Nephron progenitor cell (in vitro differentiated cells): ENCODE data around the gene ABI3BP.

ENCODE experiments used
- DNase-seq: peaks from one replicate; pipeline ENCODE4 v3.0.0; 2021
- H3K27ac Mint-ChIP-seq: 2 replicates; pipeline ENCODE4 v1.8.0; 2021; ENCODE audit warnings: mild to moderate bottlenecking, moderate library complexity, mixed read lengths
- H3K27me3 Mint-ChIP-seq: 2 replicates; pipeline ENCODE4 v1.8.0; 2021; ENCODE audit warnings: mild to moderate bottlenecking, low read depth, mixed read lengths; ENCODE audit not compliant: poor library complexity
- H3K36me3 Mint-ChIP-seq: 2 replicates; pipeline ENCODE4 v1.8.0; 2021; ENCODE audit warnings: low read depth, mixed read lengths
- H3K4me1 Mint-ChIP-seq: 2 replicates; pipeline ENCODE4 v1.8.0; 2021; ENCODE audit warnings: mixed read lengths
- H3K4me3 Mint-ChIP-seq: 2 replicates; pipeline ENCODE4 v1.8.0; 2021; ENCODE audit warnings: mild to moderate bottlenecking, moderate library complexity, mixed read lengths
- H3K9me3 Mint-ChIP-seq: 2 replicates; pipeline ENCODE4 v1.8.0; 2021; ENCODE audit warnings: mild to moderate bottlenecking, moderate library complexity, mixed read lengths
- TF ChIP-seq, protein P1 (sequence below): fragments of 200-600 bp; sonication (generic); IDR thresholded peaks from 2 replicates; pipeline ENCODE4 v1.5.0; 2021; ENCODE audit warnings: antibody characterized with exemption

ABI3BP gene

DNA sequence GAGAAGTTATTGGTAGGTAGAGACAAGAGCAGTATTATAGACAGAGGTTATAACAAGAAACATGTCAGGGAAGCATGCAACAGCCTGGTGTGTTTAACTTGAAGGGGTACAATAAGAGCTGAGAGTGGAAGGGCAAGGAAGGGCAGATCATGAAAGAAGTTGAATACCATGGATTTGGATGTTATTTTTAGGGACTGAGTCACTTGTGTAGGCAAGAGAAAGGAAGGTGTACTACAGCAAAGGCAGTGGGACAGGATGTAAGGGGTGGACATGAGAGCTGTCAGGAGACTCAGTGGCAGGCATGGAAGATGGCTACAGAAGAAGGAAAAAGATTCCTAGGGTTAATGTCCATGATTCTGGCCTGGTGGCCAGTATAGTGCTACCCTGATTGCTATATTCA lies 217.6 kb downstream of the ABI3BP start:
- no peaks in the 10 kb centered on the region for H3K36me3 Mint-ChIP-seq
- no peak overlapping the region for H3K4me3 Mint-ChIP-seq
- DNase-seq, result no peak
- no peaks in the 10 kb centered on the region for H3K9me3 Mint-ChIP-seq
- no peaks in the 10 kb centered on the region for H3K4me1 Mint-ChIP-seq
- no peak overlapping the region for H3K27ac Mint-ChIP-seq
- H3K27me3 Mint-ChIP-seq, result peaks cover 6% of the 10 kb centered on the region
- TF ChIP-seq, protein P1, sequence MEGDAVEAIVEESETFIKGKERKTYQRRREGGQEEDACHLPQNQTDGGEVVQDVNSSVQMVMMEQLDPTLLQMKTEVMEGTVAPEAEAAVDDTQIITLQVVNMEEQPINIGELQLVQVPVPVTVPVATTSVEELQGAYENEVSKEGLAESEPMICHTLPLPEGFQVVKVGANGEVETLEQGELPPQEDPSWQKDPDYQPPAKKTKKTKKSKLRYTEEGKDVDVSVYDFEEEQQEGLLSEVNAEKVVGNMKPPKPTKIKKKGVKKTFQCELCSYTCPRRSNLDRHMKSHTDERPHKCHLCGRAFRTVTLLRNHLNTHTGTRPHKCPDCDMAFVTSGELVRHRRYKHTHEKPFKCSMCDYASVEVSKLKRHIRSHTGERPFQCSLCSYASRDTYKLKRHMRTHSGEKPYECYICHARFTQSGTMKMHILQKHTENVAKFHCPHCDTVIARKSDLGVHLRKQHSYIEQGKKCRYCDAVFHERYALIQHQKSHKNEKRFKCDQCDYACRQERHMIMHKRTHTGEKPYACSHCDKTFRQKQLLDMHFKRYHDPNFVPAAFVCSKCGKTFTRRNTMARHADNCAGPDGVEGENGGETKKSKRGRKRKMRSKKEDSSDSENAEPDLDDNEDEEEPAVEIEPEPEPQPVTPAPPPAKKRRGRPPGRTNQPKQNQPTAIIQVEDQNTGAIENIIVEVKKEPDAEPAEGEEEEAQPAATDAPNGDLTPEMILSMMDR, result no peak

DNA sequence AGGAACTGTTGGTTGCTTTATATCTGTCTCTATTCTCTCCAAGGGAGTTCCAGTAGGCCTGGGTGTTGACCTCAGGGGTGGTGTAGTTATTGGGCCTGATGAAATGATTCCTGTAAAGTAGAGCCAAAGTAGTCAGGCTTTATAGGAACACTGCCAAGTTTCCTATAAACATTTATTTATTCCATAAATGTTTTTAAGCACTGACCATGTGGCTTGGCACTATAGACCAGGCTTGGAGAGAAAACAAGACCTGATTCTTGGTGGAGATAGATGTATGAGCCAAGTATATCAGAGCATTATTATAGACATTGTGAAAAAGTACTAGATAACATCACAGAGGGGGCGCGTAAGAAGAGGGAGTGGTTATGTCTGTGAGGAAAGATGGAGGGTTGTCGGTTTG lies 218.0 kb downstream of the ABI3BP start:
- TF ChIP-seq, protein P1, result no peak
- no peak for DNase-seq
- Mint-ChIP-seq H3K4me3 (no peak overlapping the region), H3K9me3 (no peaks in the 10 kb centered on the region), H3K4me1 (no peaks in the 10 kb centered on the region), H3K36me3 (no peaks in the 10 kb centered on the region), H3K27me3 (peaks cover 6% of the 10 kb centered on the region), H3K27ac (no peak overlapping the region)

DNA sequence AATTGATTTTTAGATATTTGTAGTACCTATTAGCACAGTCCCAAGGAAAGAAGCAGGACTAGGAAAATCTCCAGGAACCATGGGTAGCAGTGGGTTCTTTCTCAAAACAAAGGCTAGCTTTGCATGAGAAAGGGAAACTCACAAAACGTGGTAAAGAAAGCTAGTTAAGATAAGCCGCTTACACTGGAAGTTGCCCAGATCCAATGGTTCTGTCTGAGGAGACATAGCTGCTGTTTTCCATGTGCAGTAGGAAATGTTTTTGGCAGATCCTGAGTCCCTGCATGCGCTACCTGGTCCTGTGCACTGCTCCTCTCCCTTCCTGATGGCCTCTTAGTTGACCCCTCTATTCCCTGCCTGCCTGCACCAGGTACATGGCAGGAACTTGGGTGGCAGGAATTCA lies 223.5 kb downstream of the ABI3BP start:
- TF ChIP-seq, protein P1, result no peak
- Mint-ChIP-seq H3K27ac (no peak overlapping the region), H3K27me3 (no peaks in the 10 kb centered on the region), H3K4me3 (no peak overlapping the region), H3K4me1 (no peaks in the 10 kb centered on the region), H3K9me3 (no peaks in the 10 kb centered on the region), H3K36me3 (no peaks in the 10 kb centered on the region)
- no peak for DNase-seq

DNA sequence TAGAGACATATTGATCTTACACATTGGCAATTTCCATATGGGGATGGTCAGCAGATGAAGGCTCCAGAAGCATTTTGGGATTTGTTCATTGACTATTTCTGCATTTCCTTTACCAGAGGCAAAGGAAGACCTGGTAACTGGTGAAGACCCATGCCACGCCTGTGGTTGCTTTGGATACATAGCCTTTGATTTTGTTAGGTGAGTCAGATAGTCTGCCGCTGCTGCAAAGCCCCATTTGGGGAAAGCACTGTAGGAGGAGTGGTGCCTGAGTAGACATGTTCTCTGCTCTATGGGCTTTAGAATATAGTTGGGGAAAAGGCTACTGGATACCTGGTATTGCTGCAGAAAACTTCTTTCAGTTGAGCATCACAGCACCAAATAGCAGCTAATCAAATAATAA lies 227.2 kb downstream of the ABI3BP start:
- H3K9me3 Mint-ChIP-seq, result no peaks in the 10 kb centered on the region
- no peak overlapping the region for H3K27ac Mint-ChIP-seq
- no peak overlapping the region for H3K4me3 Mint-ChIP-seq
- no peaks in the 10 kb centered on the region for H3K36me3 Mint-ChIP-seq
- DNase-seq, result no peak
- H3K27me3 Mint-ChIP-seq, result peaks cover 2% of the 10 kb centered on the region
- no peaks in the 10 kb centered on the region for H3K4me1 Mint-ChIP-seq
- TF ChIP-seq, protein P1, result no peak

DNA sequence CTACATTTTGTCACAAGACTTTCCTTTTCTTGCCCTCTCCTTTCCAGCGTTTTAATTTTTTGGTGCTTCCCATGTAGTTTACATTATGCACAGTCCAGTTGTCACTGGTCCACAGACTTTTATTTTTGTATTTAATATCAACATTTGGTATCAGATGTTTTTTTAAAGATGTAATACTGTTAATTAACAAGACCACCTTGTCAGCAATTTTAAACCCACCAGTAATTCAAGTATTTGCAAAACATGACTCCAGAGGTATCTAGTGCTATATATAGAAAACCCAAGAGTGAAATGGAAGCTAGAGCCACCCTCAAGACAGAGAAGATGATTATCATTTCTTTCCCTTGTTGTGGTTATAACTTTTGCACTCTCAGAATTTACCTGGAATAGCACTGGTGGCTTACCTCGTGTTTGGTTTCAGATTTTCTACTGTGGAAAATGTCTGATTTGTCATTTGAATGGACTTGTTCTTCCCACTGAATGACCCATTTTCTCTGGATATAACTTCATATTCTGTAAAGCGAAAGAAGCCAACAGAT lies 227.7 kb downstream of the ABI3BP start:
- no peaks in the 10 kb centered on the region for H3K36me3 Mint-ChIP-seq
- TF ChIP-seq, protein P1, result no peak
- H3K4me3 Mint-ChIP-seq, result no peak overlapping the region
- no peaks in the 10 kb centered on the region for H3K4me1 Mint-ChIP-seq
- H3K27ac Mint-ChIP-seq, result no peak overlapping the region
- H3K9me3 Mint-ChIP-seq, result no peaks in the 10 kb centered on the region
- peaks cover 2% of the 10 kb centered on the region for H3K27me3 Mint-ChIP-seq
- DNase-seq, result no peak

DNA sequence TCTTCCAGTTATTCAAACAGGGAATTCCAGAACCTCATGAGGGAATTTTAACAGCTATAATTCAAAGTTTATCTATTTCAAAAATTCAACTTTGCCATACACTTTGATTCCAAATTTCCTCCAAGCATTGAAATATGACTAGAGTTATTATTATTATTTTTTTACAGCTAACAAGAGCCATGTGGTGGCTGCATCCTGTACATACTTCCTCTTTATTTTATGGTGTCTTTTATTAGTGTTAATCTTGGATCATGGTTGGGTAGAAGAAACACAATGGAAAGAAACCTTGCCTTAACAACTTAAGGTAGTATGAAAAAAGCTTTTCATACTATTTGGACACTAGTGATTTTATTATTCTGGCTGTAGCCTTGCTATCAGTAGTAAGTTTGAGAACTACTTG lies 231.3 kb downstream of the ABI3BP start:
- peaks cover 2% of the 10 kb centered on the region for H3K27me3 Mint-ChIP-seq
- H3K36me3 Mint-ChIP-seq, result peaks cover 8% of the 10 kb centered on the region
- H3K4me1 Mint-ChIP-seq, result no peaks in the 10 kb centered on the region
- H3K9me3 Mint-ChIP-seq, result no peaks in the 10 kb centered on the region
- TF ChIP-seq, protein P1, result no peak
- H3K4me3 Mint-ChIP-seq, result no peak overlapping the region
- DNase-seq, result no peak
- no peak overlapping the region for H3K27ac Mint-ChIP-seq
